Endothelial cell of umbilical vein (primary cell): ENCODE measurements around the gene SOX11. TPM values are rescaled to one million over a fixed set of nuclear protein-coding genes. Genes with fewer than 3 reads are reported as not detected.

ENCODE experiments used
- BruUV-seq: library from RNA; stranded (reverse); fragments of 400-500 nt; replicated peaks from 2 replicates; lab custom pipeline; 2021; lab: Mats Ljungman, UMichigan
- CTCF ChIA-PET: fragments of 300-600, 350-600 bp; sonication (Branson Sonifier 250); formaldehyde crosslinking; loops from one replicate; lab custom pipeline; 2021; ENCODE audit warnings: antibody characterized with exemption, inconsistent platforms; lab: Charles Lee
- POLR2A ChIA-PET: fragments of 300-600, 350-600 bp; sonication (Branson Sonifier 250); formaldehyde crosslinking; loops from one replicate; lab custom pipeline; 2021; ENCODE audit warnings: antibody characterized with exemption, inconsistent platforms; lab: Charles Lee
- DNase-seq: peaks from one replicate; pipeline ENCODE4 v3.0.0-alpha.2; 2011; ENCODE audit warnings: low read depth, low spot score
- FAIRE-seq: peaks from 2 replicates; lab custom pipeline; 2011; peaks lifted over from hg19 to GRCh38; lab: Jason Lieb, UNC
- H2AFZ ChIP-seq: 2 replicates; pipeline ENCODE4 v1.6.0; 2012; ENCODE audit warnings: low read depth, low read length, control low read depth, inconsistent platforms
- H3K27ac ChIP-seq: 2 replicates; pipeline ENCODE4 v1.5.1; 2011; ENCODE audit warnings: low read depth, mild to moderate bottlenecking, control low read depth, low read length, moderate library complexity; ENCODE audit not compliant: insufficient read depth
- H3K27me3 ChIP-seq, 2 experiments: 2 replicates each; pipeline versions ENCODE4 v1.6.0 to v1.6.1; 2011; ENCODE audit warnings: low read length in 2 of 2, mixed read lengths in 1 of 2; ENCODE audit not compliant: control insufficient read depth in 2 of 2, insufficient read depth in 2 of 2
- H3K36me3 ChIP-seq, 2 experiments: 2 replicates in 1 of 2; 3 replicates in 1 of 2; pipeline ENCODE4 v1.5.1; 2011; ENCODE audit warnings: low read length in 2 of 2, mild to moderate bottlenecking in 1 of 2, moderate library complexity in 1 of 2; ENCODE audit not compliant: control insufficient read depth in 2 of 2, insufficient read depth in 2 of 2; ENCODE audit errors: extremely low read depth in 1 of 2
- H3K4me1 ChIP-seq: 3 replicates; pipeline ENCODE4 v1.5.1; 2011; ENCODE audit warnings: mild to moderate bottlenecking, low read length; ENCODE audit not compliant: control insufficient read depth, insufficient read depth; ENCODE audit errors: extremely low read depth
- H3K4me2 ChIP-seq: 2 replicates; pipeline ENCODE4 v1.6.1; 2011; ENCODE audit warnings: low read length, control low read depth, mixed read lengths; ENCODE audit not compliant: insufficient read depth
- H3K4me3 ChIP-seq, 3 experiments: fragments of 200-600 bp in 1 of 3; sonication (generic), shearing (Covaris generic) in 1 of 3; replicated peaks in 1 of 3; 2 replicates each; pipeline ENCODE4 v1.5.1; 2011 to 2016; ENCODE audit warnings: control low read depth in 3 of 3, low read length in 3 of 3, mild to moderate bottlenecking in 2 of 3, inconsistent platforms in 1 of 3, low read depth in 1 of 3, moderate library complexity in 1 of 3; ENCODE audit not compliant: insufficient read depth in 1 of 3
- H3K79me2 ChIP-seq: 2 replicates; pipeline ENCODE4 v1.6.0; 2012; ENCODE audit warnings: low read length, inconsistent platforms; ENCODE audit not compliant: control insufficient read depth, insufficient read depth
- H3K9ac ChIP-seq: replicated peaks from 2 replicates; pipeline ENCODE3; 2011; ENCODE audit warnings: low read length, control low read depth; ENCODE audit not compliant: insufficient read depth; ENCODE audit errors: extremely low read depth
- H3K9me1 ChIP-seq: replicated peaks from 3 replicates; pipeline ENCODE4 v1.6.0; 2011; ENCODE audit warnings: mild to moderate bottlenecking, low read length; ENCODE audit not compliant: control insufficient read depth, insufficient read depth; ENCODE audit errors: extremely low read depth
- H3K9me3 ChIP-seq: replicated peaks from 2 replicates; pipeline ENCODE4 v1.5.1; 2012; ENCODE audit warnings: low read length, inconsistent platforms; ENCODE audit not compliant: control insufficient read depth, insufficient read depth
- H4K20me1 ChIP-seq: replicated peaks from 2 replicates; pipeline ENCODE3; 2011; ENCODE audit warnings: mild to moderate bottlenecking, low read length; ENCODE audit not compliant: control insufficient read depth, insufficient read depth; ENCODE audit errors: extremely low read depth
- EZH2 ChIP-seq: IDR thresholded peaks from 2 replicates; pipeline ENCODE4 v1.6.1; 2012; ENCODE audit warnings: borderline replicate concordance, low read depth, mild to moderate bottlenecking, moderate library complexity, low read length, inconsistent platforms; ENCODE audit not compliant: severe bottlenecking
- FOS ChIP-seq: IDR thresholded peaks from 2 replicates; pipeline ENCODE4 v1.6.1; 2011; ENCODE audit warnings: mild to moderate bottlenecking, low read length, moderate library complexity, borderline replicate concordance; ENCODE audit not compliant: insufficient read depth
- GATA2 ChIP-seq: IDR thresholded peaks from 2 replicates; pipeline ENCODE4 v1.7.0; 2011; ENCODE audit warnings: low read depth, mild to moderate bottlenecking, moderate library complexity, mixed read lengths, low read length; ENCODE audit not compliant: insufficient read length, insufficient read depth
- JUN ChIP-seq: IDR thresholded peaks from 2 replicates; pipeline ENCODE4 v1.6.1; 2011; ENCODE audit warnings: borderline replicate concordance, low read depth; ENCODE audit not compliant: insufficient read length, insufficient read depth
- MYC ChIP-seq: IDR thresholded peaks from one replicate; pipeline ENCODE4 v1.6.1; 2011; ENCODE audit warnings: mild to moderate bottlenecking, low read depth, low read length
- POLR2A ChIP-seq: IDR thresholded peaks from 2 replicates; pipeline ENCODE4 v1.6.1; 2012; ENCODE audit warnings: low read depth, mild to moderate bottlenecking, control low read depth, low read length
- POLR2AphosphoS5 ChIP-seq: IDR thresholded peaks from 2 replicates; pipeline ENCODE4 v1.6.1; 2012; ENCODE audit warnings: low read depth, mild to moderate bottlenecking, control low read depth, low read length, moderate library complexity; ENCODE audit not compliant: insufficient read depth
- dilution Hi-C: fragments of 300-500 bp; cut with MboI; formaldehyde crosslinking; loops from one replicate; pipeline ENCODE4 v1.15.0; 2019; ENCODE audit warnings: low sequenced_read_pairs; ENCODE audit not compliant: extremely low pct_ligation_motif_present
- intact Hi-C: fragments of 100-400 bp; cut with micrococcal nuclease; formaldehyde crosslinking; loops from one replicate; pipeline ENCODE4 v1.10.0; 2022
- polyA plus RNA-seq, 4 experiments: library from polyadenylated mRNA; depleted of rRNA in 3 of 4; stranded (reverse) in 3 of 4; unstranded in 1 of 4; fragments of >200 nt; gene quantifications; 2 replicates each; pipeline versions ENCODE4 v1.2.1 to v1.2.3, GENCODE V29; 2011 to 2012; ENCODE audit warnings: missing spikeins in 1 of 4
- total RNA-seq: library from RNA; stranded (reverse); gene quantifications from 2 replicates; pipeline ENCODE4 v1.2.3, GENCODE V29; 2021
- TF ChIP-seq, protein P1 (sequence below), 2 donors: IDR thresholded peaks; 1 replicate in 1 of 2; 2 replicates in 1 of 2; pipeline ENCODE4 v1.5.1; 2011; ENCODE audit warnings: low read length in 2 of 2, mild to moderate bottlenecking in 2 of 2, moderate library complexity in 2 of 2, control low read depth in 1 of 2, inconsistent platforms in 1 of 2, low read depth in 1 of 2; ENCODE audit not compliant: insufficient read depth in 1 of 2; ENCODE audit errors: extremely low read depth in 1 of 2
- TF ChIP-seq, protein P2 (sequence below): IDR thresholded peaks from 2 replicates; pipeline ENCODE4 v1.6.1; 2011; ENCODE audit not compliant: insufficient read depth, insufficient read length

The SOX11 gene
- total and polyA plus RNA-seq, 2 donors (not counting 3 experiments of a cell fraction or from before 2014, with no cell fraction given): not detected

GRCh38 chr2:5710615-5711014 lies 18.4 kb downstream of the SOX11 start:
- H2AFZ ChIP-seq: no peak overlapping the region
- no peaks in the 10 kb centered on the region for H3K79me2 ChIP-seq
- TF ChIP-seq, protein P1, sequence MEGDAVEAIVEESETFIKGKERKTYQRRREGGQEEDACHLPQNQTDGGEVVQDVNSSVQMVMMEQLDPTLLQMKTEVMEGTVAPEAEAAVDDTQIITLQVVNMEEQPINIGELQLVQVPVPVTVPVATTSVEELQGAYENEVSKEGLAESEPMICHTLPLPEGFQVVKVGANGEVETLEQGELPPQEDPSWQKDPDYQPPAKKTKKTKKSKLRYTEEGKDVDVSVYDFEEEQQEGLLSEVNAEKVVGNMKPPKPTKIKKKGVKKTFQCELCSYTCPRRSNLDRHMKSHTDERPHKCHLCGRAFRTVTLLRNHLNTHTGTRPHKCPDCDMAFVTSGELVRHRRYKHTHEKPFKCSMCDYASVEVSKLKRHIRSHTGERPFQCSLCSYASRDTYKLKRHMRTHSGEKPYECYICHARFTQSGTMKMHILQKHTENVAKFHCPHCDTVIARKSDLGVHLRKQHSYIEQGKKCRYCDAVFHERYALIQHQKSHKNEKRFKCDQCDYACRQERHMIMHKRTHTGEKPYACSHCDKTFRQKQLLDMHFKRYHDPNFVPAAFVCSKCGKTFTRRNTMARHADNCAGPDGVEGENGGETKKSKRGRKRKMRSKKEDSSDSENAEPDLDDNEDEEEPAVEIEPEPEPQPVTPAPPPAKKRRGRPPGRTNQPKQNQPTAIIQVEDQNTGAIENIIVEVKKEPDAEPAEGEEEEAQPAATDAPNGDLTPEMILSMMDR (IDR thresholded peaks at IDR 0.05; ENCODE audit: extremely low read depth in 1 of 2, insufficient read depth in 1 of 2, low read depth in 1 of 2, low read length in 2 of 2): no peak
- TF ChIP-seq GATA2: no peak
- no peak for TF ChIP-seq JUN
- no peak for TF ChIP-seq EZH2
- TF ChIP-seq MYC: no peak
- TF ChIP-seq, protein P2, sequence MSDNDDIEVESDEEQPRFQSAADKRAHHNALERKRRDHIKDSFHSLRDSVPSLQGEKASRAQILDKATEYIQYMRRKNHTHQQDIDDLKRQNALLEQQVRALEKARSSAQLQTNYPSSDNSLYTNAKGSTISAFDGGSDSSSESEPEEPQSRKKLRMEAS: no peak
- no peak for TF ChIP-seq POLR2A
- TF ChIP-seq POLR2AphosphoS5: no peak
- no peak for TF ChIP-seq FOS
- ChIA-PET POLR2A (no interaction called here), CTCF (no interaction called here)
- H3K4me3 ChIP-seq: no peak overlapping the region
- BruUV-seq: no TSS peak
- no peak for DNase-seq
- H3K4me2 ChIP-seq: no peak overlapping the region
- no peaks in the 10 kb centered on the region for H3K36me3 ChIP-seq
- intact Hi-C loops (no loop called here), dilution Hi-C loops (no loop called here)
- H3K9me1 ChIP-seq: no peaks in the 10 kb centered on the region
- H3K27me3 ChIP-seq: no peaks in the 10 kb centered on the region
- H3K27ac ChIP-seq: no peak overlapping the region
- no peak for FAIRE-seq
- H4K20me1 ChIP-seq: no peaks in the 10 kb centered on the region
- H3K9me3 ChIP-seq: peaks cover 4% of the 10 kb centered on the region
- no peaks in the 10 kb centered on the region for H3K4me1 ChIP-seq
- H3K9ac ChIP-seq: no peak overlapping the region
